DND-41 (cell line): Measurements from ENCODE around the gene CACNA1E.

ENCODE experiments used
- ATAC-seq: fragments of 200-7000 bp; cut with Tn5 transposase; 3 replicates; pipeline ENCODE4 v1.9.1; 2021; ENCODE audit warnings: low read depth; ENCODE audit not compliant: insufficient read depth
- DNase-seq: peaks from one replicate; pipeline ENCODE4 v3.0.0-alpha.2; 2020
- H2AFZ ChIP-seq: 2 replicates; pipeline ENCODE4 v1.6.0; 2012; ENCODE audit warnings: low read depth, low read length
- H3K27ac ChIP-seq: 2 replicates; pipeline ENCODE4 v1.5.1; 2012; ENCODE audit warnings: low read length, inconsistent platforms
- H3K27me3 ChIP-seq: fragments of 200-600 bp; sonication (generic); 2 replicates; pipeline ENCODE4 v1.6.0; 2012; ENCODE audit warnings: low read length, mild to moderate bottlenecking, inconsistent platforms; ENCODE audit not compliant: insufficient read depth, poor library complexity
- H3K36me3 ChIP-seq: 2 replicates; pipeline ENCODE4 v1.5.1; 2012; ENCODE audit warnings: low read length, inconsistent platforms; ENCODE audit not compliant: insufficient read depth
- H3K4me1 ChIP-seq: 2 replicates; pipeline ENCODE4 v1.5.1; 2012; ENCODE audit warnings: mild to moderate bottlenecking, low read length; ENCODE audit not compliant: insufficient read depth
- H3K4me2 ChIP-seq: 2 replicates; pipeline ENCODE4 v1.6.0; 2012; ENCODE audit warnings: mild to moderate bottlenecking, moderate library complexity, low read length, inconsistent platforms; ENCODE audit not compliant: insufficient read depth
- H3K4me3 ChIP-seq, 2 experiments: fragments of 200-600 bp in 1 of 2; shearing (Covaris generic) in 1 of 2; 2 replicates each; pipeline ENCODE4 v1.5.1; 2012 to 2016; ENCODE audit warnings: inconsistent platforms in 2 of 2, low read length in 2 of 2, mild to moderate bottlenecking in 2 of 2, low read depth in 1 of 2, moderate library complexity in 1 of 2
- H3K79me2 ChIP-seq: 2 replicates; pipeline ENCODE4 v1.6.0; 2012; ENCODE audit warnings: low read length, inconsistent platforms; ENCODE audit not compliant: insufficient read depth
- H3K9ac ChIP-seq: 2 replicates; pipeline ENCODE4 v1.6.0; 2012; ENCODE audit warnings: low read depth, mild to moderate bottlenecking, inconsistent platforms, low read length, moderate library complexity
- H3K9me3 ChIP-seq: 2 replicates; pipeline ENCODE4 v1.5.1; 2012; ENCODE audit warnings: low read length, moderate library complexity, mild to moderate bottlenecking, inconsistent platforms; ENCODE audit not compliant: insufficient read depth, severe bottlenecking
- H4K20me1 ChIP-seq: 2 replicates; pipeline ENCODE4 v1.6.0; 2012; ENCODE audit warnings: low read length; ENCODE audit not compliant: insufficient read depth
- EZH2 ChIP-seq: IDR thresholded peaks from 3 replicates; pipeline ENCODE4 v1.6.1; 2012; ENCODE audit warnings: borderline replicate concordance, low read depth, mild to moderate bottlenecking, moderate library complexity, low read length, inconsistent platforms; ENCODE audit not compliant: severe bottlenecking
- TF ChIP-seq, protein P1 (sequence below): IDR thresholded peaks from 2 replicates; pipeline ENCODE4 v1.5.1; 2012; ENCODE audit warnings: borderline replicate concordance, low read length, moderate library complexity, mild to moderate bottlenecking; ENCODE audit not compliant: poor library complexity, severe bottlenecking; ENCODE audit errors: extremely low read depth

Gene CACNA1E

DNA sequence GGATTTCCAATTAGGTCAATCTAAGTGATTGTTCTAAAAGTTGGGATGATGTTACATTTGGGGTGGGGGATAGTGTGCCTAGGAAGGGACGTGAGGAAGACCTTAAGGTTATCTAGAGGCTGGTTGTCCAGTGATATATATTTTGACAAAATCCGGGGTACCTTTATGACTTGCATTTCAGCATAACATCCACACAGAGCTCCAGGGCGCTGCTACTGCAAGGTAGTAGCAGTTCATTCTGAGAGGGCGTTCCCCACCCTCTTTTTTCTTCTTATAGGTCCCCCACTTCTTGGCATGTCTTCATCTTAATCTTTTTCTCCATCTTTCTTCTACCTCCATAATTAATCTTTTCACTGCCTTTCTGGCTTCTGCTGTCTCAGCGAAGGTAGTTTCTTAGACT lies 161.9 kb downstream of the CACNA1E start:
- Histone ChIP-seq H3K27me3 (peaks cover 36% of the 10 kb centered on the region), H3K27ac (no peak overlapping the region), H3K4me2 (no peak overlapping the region), H3K79me2 (no peaks in the 10 kb centered on the region), H3K9me3 (no peaks in the 10 kb centered on the region), H3K4me3 (no peak overlapping the region), H3K36me3 (no peaks in the 10 kb centered on the region), H4K20me1 (no peaks in the 10 kb centered on the region), H2AFZ (no peak overlapping the region), H3K4me1 (no peaks in the 10 kb centered on the region), H3K9ac (no peak overlapping the region)
- DNase-seq, result no peak
- TF ChIP-seq, protein P1, sequence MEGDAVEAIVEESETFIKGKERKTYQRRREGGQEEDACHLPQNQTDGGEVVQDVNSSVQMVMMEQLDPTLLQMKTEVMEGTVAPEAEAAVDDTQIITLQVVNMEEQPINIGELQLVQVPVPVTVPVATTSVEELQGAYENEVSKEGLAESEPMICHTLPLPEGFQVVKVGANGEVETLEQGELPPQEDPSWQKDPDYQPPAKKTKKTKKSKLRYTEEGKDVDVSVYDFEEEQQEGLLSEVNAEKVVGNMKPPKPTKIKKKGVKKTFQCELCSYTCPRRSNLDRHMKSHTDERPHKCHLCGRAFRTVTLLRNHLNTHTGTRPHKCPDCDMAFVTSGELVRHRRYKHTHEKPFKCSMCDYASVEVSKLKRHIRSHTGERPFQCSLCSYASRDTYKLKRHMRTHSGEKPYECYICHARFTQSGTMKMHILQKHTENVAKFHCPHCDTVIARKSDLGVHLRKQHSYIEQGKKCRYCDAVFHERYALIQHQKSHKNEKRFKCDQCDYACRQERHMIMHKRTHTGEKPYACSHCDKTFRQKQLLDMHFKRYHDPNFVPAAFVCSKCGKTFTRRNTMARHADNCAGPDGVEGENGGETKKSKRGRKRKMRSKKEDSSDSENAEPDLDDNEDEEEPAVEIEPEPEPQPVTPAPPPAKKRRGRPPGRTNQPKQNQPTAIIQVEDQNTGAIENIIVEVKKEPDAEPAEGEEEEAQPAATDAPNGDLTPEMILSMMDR, result no peak
- no peak for TF ChIP-seq EZH2
- ATAC-seq, result no peak

DNA sequence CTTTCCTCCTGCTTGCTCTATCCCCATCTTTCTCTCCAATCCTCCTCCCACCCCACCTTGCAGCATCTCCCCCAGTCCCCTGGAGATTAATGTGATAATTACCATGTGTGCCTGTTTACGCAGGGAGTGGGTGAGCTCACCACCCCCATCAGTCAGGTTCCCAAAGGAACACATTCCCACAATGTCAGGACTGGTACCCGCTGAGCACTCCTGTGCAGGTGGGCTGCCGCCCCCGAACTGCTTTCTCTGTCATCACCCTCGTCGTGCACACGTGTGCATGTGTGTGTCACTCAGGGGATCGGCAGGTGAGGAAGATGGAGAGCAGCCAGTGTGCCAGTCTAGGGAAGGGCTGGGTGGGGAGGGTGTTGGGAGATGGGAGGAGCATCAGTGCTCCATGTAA lies 163.4 kb downstream of the CACNA1E start:
- H3K4me3 ChIP-seq, result no peak overlapping the region
- H3K4me2 ChIP-seq, result no peak overlapping the region
- no peaks in the 10 kb centered on the region for H3K4me1 ChIP-seq
- H3K27me3 ChIP-seq, result peaks cover 29% of the 10 kb centered on the region
- H3K9me3 ChIP-seq, result no peaks in the 10 kb centered on the region
- DNase-seq, result no peak
- no peaks in the 10 kb centered on the region for H3K36me3 ChIP-seq
- TF ChIP-seq, protein P1, result no peak
- TF ChIP-seq EZH2, result no peak
- H3K79me2 ChIP-seq, result no peaks in the 10 kb centered on the region
- ATAC-seq, result no peak
- no peak overlapping the region for H2AFZ ChIP-seq
- no peak overlapping the region for H3K9ac ChIP-seq
- no peaks in the 10 kb centered on the region for H4K20me1 ChIP-seq
- no peak overlapping the region for H3K27ac ChIP-seq

DNA sequence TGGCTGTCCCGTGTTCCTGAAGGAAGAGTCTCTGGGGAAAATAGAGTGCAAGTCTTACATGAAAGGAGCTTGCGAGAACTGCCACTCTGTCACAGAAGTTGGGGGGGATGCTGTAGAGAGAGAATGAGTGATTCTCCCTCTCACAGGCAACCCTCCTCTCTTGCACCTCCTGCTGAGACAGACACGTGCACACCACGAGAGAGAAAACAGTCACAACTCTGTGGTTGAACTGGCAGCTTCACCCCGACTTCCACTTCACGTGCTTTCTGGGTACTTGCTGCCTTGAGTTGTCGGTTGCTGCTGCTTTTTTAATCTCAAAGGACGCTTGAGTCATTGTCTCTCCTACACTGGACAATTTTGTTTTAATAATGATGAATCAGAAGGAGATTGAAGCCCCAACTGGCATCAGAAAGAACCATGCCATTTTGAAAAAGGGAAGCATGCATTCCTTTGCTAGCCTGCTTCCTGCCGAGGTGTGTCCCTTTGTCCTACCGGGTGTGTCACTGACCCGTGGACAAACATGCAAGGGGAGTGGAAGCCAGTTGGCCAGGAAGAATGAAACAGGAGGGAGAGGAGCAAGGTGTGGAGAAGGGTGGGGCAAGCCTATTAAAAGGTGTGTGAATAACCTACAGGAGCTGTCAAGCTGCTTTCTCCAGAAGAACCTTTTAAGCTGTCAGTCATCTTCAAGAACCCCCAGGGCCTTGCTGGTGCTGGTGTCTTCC lies 164.2 kb downstream of the CACNA1E start:
- H3K4me2 ChIP-seq, result no peak overlapping the region
- no peaks in the 10 kb centered on the region for H3K4me1 ChIP-seq
- no peak overlapping the region for H3K4me3 ChIP-seq
- H3K9me3 ChIP-seq, result no peaks in the 10 kb centered on the region
- peaks cover 26% of the 10 kb centered on the region for H3K27me3 ChIP-seq
- no peaks in the 10 kb centered on the region for H3K36me3 ChIP-seq
- H3K27ac ChIP-seq, result no peak overlapping the region
- H2AFZ ChIP-seq, result no peak overlapping the region
- no peak overlapping the region for H3K9ac ChIP-seq
- no peak for DNase-seq
- ATAC-seq, result no peak
- no peaks in the 10 kb centered on the region for H4K20me1 ChIP-seq
- no peak for TF ChIP-seq EZH2
- TF ChIP-seq, protein P1, result no peak
- H3K79me2 ChIP-seq, result no peaks in the 10 kb centered on the region
